ENCODE data around the gene ITFG1.

DNA sequence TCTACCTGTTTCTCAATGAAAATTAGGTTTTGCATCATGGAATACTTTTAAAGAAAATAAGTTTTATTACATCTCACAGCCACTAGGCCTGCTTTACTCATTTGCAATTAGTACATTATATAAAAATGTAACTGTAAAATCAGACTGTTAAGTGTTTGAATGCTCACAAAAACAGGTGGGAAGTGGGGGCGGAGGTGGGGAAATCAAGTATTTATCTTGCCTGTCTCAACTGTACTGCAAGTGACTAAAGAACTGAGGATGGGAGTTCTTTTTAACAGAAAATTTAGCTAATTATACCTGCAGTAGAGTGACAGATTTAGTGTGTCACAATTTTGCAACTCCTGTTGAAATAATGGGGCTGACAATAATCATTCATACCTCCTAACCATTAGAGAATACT lies 34.1 kb downstream of the ITFG1 start:
- TF ChIP-seq, protein P1, sequence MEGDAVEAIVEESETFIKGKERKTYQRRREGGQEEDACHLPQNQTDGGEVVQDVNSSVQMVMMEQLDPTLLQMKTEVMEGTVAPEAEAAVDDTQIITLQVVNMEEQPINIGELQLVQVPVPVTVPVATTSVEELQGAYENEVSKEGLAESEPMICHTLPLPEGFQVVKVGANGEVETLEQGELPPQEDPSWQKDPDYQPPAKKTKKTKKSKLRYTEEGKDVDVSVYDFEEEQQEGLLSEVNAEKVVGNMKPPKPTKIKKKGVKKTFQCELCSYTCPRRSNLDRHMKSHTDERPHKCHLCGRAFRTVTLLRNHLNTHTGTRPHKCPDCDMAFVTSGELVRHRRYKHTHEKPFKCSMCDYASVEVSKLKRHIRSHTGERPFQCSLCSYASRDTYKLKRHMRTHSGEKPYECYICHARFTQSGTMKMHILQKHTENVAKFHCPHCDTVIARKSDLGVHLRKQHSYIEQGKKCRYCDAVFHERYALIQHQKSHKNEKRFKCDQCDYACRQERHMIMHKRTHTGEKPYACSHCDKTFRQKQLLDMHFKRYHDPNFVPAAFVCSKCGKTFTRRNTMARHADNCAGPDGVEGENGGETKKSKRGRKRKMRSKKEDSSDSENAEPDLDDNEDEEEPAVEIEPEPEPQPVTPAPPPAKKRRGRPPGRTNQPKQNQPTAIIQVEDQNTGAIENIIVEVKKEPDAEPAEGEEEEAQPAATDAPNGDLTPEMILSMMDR (conservative IDR thresholded peaks at IDR 0.05): no peak
- no peak for TF ChIP-seq ZFX (IDR thresholded peaks at IDR 0.05)

Data from C4-2B (cell line).